ENCODE measurements around the gene GBGT1.

- TF ChIP-seq EP300 (IDR thresholded peaks at IDR 0.05) (no peak), POLR2A (IDR thresholded peaks at IDR 0.05) (no peak), CTCF (IDR thresholded peaks at IDR 0.05) (no peak)
Observed at GRCh38 chr9:133167096-133167730, 3.5 kb upstream of the GBGT1 start.
